Ovary (tissue), 9 donors: ENCODE results near the gene ATF7IP. TPM values are rescaled to one million over a fixed set of nuclear protein-coding genes. Genes with fewer than 3 reads are reported as not detected.
"Not testable (repeated sequence)": the region's sequence is repeated elsewhere in the genome, so short reads cannot be mapped to it uniquely, and the experiment has no call there.

ENCODE experiments used
- DNase-seq, 5 donors: peaks; one replicate each; pipeline ENCODE4 v3.0.0-alpha.2; 2019 to 2020
- H3K27ac ChIP-seq, 2 donors: fragments of 200-600 bp; one replicate each; pipeline versions ENCODE4 v1.5.1 to v1.8.0; 2019 to 2022
- H3K27me3 ChIP-seq: fragments of 200-600 bp; one replicate; pipeline ENCODE4 v1.8.0; 2022
- H3K36me3 ChIP-seq: fragments of 200-600 bp; sonication (generic); one replicate; pipeline ENCODE4 v1.5.1; 2019
- H3K4me1 ChIP-seq: one replicate; pipeline ENCODE4 v1.8.1; 2013; ENCODE audit warnings: mild to moderate bottlenecking, moderate library complexity; ENCODE audit not compliant: insufficient read depth
- H3K4me3 ChIP-seq: fragments of 200-600 bp; sonication (generic); one replicate; pipeline ENCODE4 v1.5.1; 2017
- H3K9me3 ChIP-seq, 2 donors: fragments of 200-600 bp in 1 of 2; sonication (generic) in 1 of 2; one replicate each; pipeline versions ENCODE4 v1.5.1 to v1.8.1; 2013 to 2019; ENCODE audit warnings: mild to moderate bottlenecking in 1 of 2, moderate library complexity in 1 of 2
- EP300 ChIP-seq: sonication (generic); formaldehyde crosslinking; IDR thresholded peaks from one replicate; pipeline ENCODE4 v1.6.1; 2017; ENCODE audit warnings: antibody characterized with exemption
- POLR2A ChIP-seq: fragments of 450-650 bp; IDR thresholded peaks from one replicate; pipeline ENCODE4 v1.6.1; 2017; ENCODE audit warnings: antibody characterized with exemption, mild to moderate bottlenecking, moderate library complexity
- WGBS, 3 donors: extraction: QIAGEN DNeasy Blood & Tissue Kit in 1 of 3; methylation state at CpG; one replicate each; pipeline versions ENCODE4 v1.1.5 to v1.1.7; 2013 to 2017; 5-methylcytosine and 5-hydroxymethylcytosine counted together
- intact Hi-C, 4 donors: fragments of 100-400 bp; cut with DNase I; formaldehyde crosslinking; loops; one replicate each; pipeline versions ENCODE4 v1.11.0 to v1.15.1; 2022 to 2023
- polyA plus RNA-seq, 2 donors: library from polyadenylated mRNA; stranded (reverse); fragments of 200-250 nt in 1 of 2; fragments of 350-450 nt in 1 of 2; fragmentation: Illumina TruSeq in 1 of 2; extraction: RNeasy Lipid Tissue Mini Kit (QIAGEN cat#74804) in 1 of 2; gene quantifications; one replicate each; pipeline ENCODE4 v1.2.3, GENCODE V29; 2013 to 2014
- total RNA-seq, 7 donors: library from RNA; depleted of rRNA in 2 of 7; stranded (reverse); fragments of >200 nt in 2 of 7; fragmentation: NEBNext Ultra II Directional in 3 of 7; extraction: Animal tissue kit (Norgen Biotek cat#: 25700) in 3 of 7; gene quantifications; one replicate each; pipeline versions ENCODE4 v1.1.0 to v1.2.4, GENCODE V29; 2016 to 2023
- TF ChIP-seq, protein P1 (sequence below), 3 donors: fragments of 450-650 bp in 2 of 3; fragments of 200-600 bp in 1 of 3; IDR thresholded peaks; one replicate each; pipeline versions ENCODE4 v1.5.1 to v1.8.0; 2016 to 2022; ENCODE audit warnings: antibody characterized with exemption in 3 of 3, mild to moderate bottlenecking in 1 of 3
- donor health status: DM: no; HTN: no; CAD: no; lungs with moderate emphysema.
- donor health status: DM: no; HTN: no; CAD: no.
- donor health status: Bipolar disorder and iron deficiency.
- donor health status: DM: yes; HTN: yes; CAD: no.
- donor health status: DM: no; HTN: no; CAD: no.
- donor health status: DM: yes; HTN: yes; CAD: no.

Gene ATF7IP
- total and polyA plus RNA-seq, 9 donors: 12.4 to 91.5 (median 71.9) TPM

DNA sequence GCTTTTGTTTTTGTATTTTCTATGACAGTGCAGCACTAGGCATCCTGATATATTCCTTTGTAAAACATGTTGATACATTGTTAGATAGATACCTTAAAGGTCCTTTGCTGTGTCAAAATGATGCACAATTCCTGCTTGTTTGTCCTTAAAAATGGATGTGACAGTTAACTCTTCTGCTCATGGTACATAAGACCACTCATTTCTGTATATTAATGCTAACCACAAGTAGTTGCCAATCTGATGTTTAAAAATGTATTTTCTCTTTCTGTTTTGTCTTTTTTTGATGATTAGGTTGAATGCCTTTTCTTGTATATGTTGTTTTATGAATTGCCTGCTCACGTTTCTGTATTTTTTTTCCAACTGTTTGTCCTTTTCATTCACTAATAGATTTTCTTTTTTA, 35.1 kb downstream of the ATF7IP start:
- DNase-seq: no peak
- Histone ChIP-seq H3K4me3 (no peak overlapping the region), H3K4me1 (peaks cover 2% of the 10 kb centered on the region), H3K27me3 (no peaks in the 10 kb centered on the region), H3K27ac (no peak overlapping the region), H3K9me3 (no peaks in the 10 kb centered on the region), H3K36me3 (no peaks in the 10 kb centered on the region)
- 82 to 91% (median 91%) methylated on average over 1 of the region's 1 CpG for WGBS, 3 donors
- TF ChIP-seq POLR2A (no peak), EP300 (no peak)
- TF ChIP-seq, protein P1, sequence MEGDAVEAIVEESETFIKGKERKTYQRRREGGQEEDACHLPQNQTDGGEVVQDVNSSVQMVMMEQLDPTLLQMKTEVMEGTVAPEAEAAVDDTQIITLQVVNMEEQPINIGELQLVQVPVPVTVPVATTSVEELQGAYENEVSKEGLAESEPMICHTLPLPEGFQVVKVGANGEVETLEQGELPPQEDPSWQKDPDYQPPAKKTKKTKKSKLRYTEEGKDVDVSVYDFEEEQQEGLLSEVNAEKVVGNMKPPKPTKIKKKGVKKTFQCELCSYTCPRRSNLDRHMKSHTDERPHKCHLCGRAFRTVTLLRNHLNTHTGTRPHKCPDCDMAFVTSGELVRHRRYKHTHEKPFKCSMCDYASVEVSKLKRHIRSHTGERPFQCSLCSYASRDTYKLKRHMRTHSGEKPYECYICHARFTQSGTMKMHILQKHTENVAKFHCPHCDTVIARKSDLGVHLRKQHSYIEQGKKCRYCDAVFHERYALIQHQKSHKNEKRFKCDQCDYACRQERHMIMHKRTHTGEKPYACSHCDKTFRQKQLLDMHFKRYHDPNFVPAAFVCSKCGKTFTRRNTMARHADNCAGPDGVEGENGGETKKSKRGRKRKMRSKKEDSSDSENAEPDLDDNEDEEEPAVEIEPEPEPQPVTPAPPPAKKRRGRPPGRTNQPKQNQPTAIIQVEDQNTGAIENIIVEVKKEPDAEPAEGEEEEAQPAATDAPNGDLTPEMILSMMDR (IDR thresholded peaks at IDR 0.05): no peak
- intact Hi-C loops: no loop called here

DNA sequence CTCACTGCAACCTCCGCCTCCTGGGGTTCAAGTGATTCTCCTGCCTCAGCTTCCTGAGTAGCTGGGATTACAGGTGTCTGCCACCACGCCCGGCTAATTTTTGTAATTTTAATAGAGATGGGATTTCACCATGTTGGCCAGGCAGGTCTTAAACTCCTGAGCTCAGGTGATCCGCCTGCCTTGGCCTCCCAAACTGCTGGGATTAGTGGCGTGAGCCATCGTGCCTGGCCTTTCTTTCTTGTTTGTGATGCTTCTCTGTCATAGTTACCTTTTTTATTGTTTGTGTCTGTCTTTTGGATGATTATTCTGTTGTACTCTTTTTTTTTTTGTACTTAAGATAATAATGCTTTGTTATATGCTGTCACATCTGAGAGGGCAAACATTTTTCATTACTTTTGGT, 35.8 kb downstream of the ATF7IP start:
- H3K4me1 ChIP-seq, H3K36me3 ChIP-seq, H3K9me3 ChIP-seq, intact Hi-C loops, DNase-seq, H3K27me3 ChIP-seq, H3K4me3 ChIP-seq, H3K27ac ChIP-seq: not testable (repeated sequence)
- 82 to 98% (median 88%) methylated on average over 6 of the region's 6 CpGs for WGBS, 3 donors

DNA sequence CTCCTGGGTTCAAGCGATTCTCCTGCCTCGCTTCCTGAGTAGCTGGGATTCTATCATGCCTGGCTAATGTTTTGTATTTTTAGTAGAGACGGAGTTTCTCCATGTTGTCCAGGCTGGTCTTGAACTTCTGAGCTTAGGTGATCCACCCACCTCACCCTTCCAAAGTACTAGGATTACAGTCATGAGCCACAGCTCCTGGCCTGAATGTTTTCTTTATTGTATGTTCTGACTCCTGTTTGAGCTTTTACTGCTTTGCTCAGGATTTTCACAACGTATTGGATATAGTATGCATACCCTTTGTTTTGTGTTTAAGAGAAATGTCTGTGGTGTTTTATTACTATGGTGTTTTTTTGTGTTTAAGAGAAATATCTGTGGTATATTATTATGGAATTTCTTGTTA, 37.2 kb downstream of the ATF7IP start:
- no peak for DNase-seq
- Histone ChIP-seq H3K36me3 (no peaks in the 10 kb centered on the region), H3K4me1 (peaks cover 5% of the 10 kb centered on the region), H3K27ac (no peak overlapping the region), H3K27me3 (no peaks in the 10 kb centered on the region), H3K4me3 (no peak overlapping the region), H3K9me3 (no peaks in the 10 kb centered on the region)
- no peak for TF ChIP-seq EP300
- TF ChIP-seq, protein P1 (IDR thresholded peaks at IDR 0.05): no peak
- TF ChIP-seq POLR2A: no peak
- WGBS, 3 donors: 90 to 91% (median 90%) methylated on average over 4 of the region's 4 CpGs
- intact Hi-C loops: no loop called here

DNA sequence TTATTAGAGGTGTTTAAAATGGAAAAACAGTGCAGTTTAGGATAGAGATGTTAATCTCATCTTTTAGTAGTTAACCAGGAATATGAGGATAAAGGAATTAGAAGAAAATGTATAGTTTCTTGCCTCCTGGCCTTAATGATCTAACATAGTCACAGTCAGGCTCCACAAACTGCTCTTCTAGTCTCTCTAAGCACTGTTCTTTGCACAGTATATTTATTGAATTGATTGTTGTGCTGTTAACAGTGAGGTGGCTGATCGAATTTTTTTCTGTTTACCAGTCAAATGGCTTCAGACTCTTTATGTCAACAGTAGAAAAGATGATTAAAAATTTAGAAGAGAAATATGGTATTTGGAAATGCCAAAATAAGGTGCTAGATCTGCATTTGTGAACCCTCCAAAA, 37.8 kb downstream of the ATF7IP start:
- Histone ChIP-seq H3K4me3 (no peak overlapping the region), H3K27ac (no peak overlapping the region), H3K27me3 (no peaks in the 10 kb centered on the region), H3K36me3 (no peaks in the 10 kb centered on the region), H3K4me1 (peaks cover 5% of the 10 kb centered on the region), H3K9me3 (no peaks in the 10 kb centered on the region)
- WGBS, 3 donors: 38 to 63% (median 52%) methylated on average over 1 of the region's 1 CpG
- TF ChIP-seq POLR2A: no peak
- TF ChIP-seq, protein P1 (IDR thresholded peaks at IDR 0.05): no peak
- TF ChIP-seq EP300: no peak
- intact Hi-C loops: no loop called here
- DNase-seq: no peak

DNA sequence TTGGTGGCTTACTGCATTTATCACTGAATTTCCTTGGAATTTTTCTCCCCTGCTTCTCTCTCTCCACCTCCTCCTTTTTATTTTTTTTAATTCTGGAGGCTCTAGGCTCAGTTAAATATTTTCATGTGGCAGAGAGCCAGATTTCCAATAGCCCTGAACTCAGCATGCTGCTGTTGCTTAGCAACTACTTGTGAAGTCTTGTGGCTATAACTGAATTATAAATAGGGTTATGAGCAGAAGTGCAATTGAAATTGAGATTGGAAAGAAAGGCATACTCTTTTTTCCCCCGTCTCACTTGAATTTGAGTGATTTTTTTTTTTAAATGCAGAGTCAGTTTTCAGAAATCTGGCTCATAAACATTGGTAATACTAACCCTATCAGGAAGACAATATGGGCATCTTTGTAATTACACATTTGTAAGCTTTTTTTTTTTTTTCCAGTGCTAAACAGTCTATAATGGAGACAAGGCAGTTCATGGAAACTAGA, 38.3 kb downstream of the ATF7IP start:
- 32 to 40% (median 38%) methylated on average over 1 of the region's 1 CpG for WGBS, 3 donors
- Histone ChIP-seq H3K27me3 (no peaks in the 10 kb centered on the region), H3K27ac (no peak overlapping the region), H3K4me3 (no peak overlapping the region), H3K36me3 (no peaks in the 10 kb centered on the region), H3K9me3 (no peaks in the 10 kb centered on the region), H3K4me1 (peaks cover 5% of the 10 kb centered on the region)
- intact Hi-C loops: no loop called here
- no peak for DNase-seq
- TF ChIP-seq POLR2A (no peak), EP300 (no peak)
- TF ChIP-seq, protein P1 (IDR thresholded peaks at IDR 0.05): no peak

DNA sequence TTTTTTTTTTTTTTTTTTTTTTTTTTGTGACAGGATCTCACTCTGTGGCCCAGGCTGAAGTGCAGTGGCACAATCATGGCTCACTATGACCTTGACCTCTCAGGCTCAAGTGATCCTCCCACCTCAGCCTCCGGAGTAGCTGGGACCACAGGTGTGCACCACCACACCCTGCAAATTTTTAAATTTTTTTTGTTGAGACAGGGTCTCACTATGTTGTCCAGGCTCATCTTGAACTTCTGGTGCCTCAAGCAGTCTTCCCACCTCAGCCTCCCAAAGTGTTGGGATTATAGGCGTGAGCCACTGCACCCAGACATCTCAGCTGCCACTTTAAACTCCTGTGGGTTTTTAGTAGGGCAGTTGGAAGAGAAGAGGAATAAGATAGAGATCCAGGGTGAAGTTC, 39.9 kb downstream of the ATF7IP start:
- DNase-seq, intact Hi-C loops, H3K4me1 ChIP-seq, H3K36me3 ChIP-seq, H3K27me3 ChIP-seq, H3K4me3 ChIP-seq, H3K27ac ChIP-seq, H3K9me3 ChIP-seq: not testable (repeated sequence)
- WGBS, 3 donors: 85 to 93% (median 89%) methylated on average over 2 of the region's 2 CpGs
